ENCODE results near the gene CARD19.

DNA sequence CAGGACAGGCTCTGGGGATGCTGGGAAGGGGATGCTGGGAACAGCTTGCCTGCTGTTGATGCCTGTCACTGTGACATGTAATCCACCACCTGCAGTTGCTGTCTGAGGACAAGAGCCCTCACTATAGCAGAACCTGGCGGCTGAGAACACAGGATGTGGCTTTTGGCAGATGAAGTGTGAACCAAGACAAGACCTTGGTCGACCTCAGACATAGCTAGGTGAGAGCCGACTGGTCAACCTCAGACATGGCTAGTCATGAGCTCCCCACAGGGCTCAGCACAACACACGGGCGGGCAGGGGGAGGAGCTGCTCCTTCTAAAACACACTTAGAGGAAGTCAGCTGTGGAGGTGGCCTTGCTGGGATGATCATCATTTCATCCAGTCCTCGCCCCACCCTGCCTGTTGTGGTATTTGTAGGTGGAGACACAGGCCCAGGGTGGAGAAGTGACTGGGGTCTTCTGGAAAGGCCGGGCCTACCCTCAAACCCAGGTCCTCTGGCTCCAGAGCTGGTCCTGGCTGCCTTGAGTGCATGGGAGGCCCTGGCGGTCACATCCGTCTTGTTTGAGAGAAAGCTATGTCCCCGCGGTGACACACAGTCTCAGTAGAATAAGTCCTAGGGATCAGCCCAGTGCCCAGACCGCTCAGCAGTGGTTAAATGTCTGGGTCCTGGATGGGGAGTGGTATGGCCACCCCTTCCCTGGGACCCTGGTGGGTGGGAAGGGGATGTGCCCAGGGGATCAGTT lies 31.5 kb upstream of the CARD19 start:
- TF ChIP-seq CTCF (IDR thresholded peaks at IDR 0.05) (no peak), POLR2A (IDR thresholded peaks at IDR 0.05; ENCODE audit: low read depth) (no peak)

Measured in esophagus muscularis mucosa (tissue), 3 donors.